Right lobe of liver (tissue), 4 donors: ENCODE data around the gene WNK2.

Source experiments
- POLR2A ChIP-seq: fragments of 450-650 bp; IDR thresholded peaks from one replicate; pipeline ENCODE4 v1.6.1; 2017; ENCODE audit warnings: antibody characterized with exemption, mild to moderate bottlenecking
- TF ChIP-seq, protein P1 (sequence below), 4 donors: fragments of 200-600 bp in 3 of 4; fragments of 450-650 bp in 1 of 4; IDR thresholded peaks; one replicate each; pipeline versions ENCODE4 v1.5.1 to v1.8.0; 2016 to 2022; ENCODE audit warnings: antibody characterized with exemption in 4 of 4, mild to moderate bottlenecking in 2 of 4
- donor health status: DM: no; HTN: no; CAD: no.
- donor health status: DM: no; HTN: no; CAD: no.
- donor health status: DM: no; HTN: yes; CAD: no.

DNA sequence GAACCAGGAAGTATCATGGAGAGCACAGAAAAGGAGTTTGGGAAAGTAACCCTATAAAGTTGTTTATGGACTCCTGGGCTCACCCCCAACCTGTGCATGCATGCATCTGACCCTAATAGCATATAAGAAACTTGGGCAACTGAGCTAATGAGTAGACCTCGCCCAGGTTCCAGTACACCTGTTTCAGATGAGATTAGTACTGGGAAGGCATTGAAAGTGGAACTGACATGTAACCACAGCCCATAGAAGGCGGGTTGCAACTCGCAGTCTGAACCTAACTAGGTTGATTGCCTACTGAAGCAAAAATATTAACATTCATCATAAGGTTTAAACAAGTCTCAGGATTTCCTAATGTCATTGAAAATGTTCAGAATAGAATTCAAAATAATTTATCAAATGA is 87.0 kb downstream of the WNK2 start:
- TF ChIP-seq, protein P1, sequence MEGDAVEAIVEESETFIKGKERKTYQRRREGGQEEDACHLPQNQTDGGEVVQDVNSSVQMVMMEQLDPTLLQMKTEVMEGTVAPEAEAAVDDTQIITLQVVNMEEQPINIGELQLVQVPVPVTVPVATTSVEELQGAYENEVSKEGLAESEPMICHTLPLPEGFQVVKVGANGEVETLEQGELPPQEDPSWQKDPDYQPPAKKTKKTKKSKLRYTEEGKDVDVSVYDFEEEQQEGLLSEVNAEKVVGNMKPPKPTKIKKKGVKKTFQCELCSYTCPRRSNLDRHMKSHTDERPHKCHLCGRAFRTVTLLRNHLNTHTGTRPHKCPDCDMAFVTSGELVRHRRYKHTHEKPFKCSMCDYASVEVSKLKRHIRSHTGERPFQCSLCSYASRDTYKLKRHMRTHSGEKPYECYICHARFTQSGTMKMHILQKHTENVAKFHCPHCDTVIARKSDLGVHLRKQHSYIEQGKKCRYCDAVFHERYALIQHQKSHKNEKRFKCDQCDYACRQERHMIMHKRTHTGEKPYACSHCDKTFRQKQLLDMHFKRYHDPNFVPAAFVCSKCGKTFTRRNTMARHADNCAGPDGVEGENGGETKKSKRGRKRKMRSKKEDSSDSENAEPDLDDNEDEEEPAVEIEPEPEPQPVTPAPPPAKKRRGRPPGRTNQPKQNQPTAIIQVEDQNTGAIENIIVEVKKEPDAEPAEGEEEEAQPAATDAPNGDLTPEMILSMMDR (IDR thresholded peaks at IDR 0.05), result no peak
- TF ChIP-seq POLR2A, result no peak
